PC-9 (cell line): ENCODE results near the gene BRPF3. TPM values are rescaled to one million over a fixed set of nuclear protein-coding genes. Genes with fewer than 3 reads are reported as not detected.

Experiments
- BruUV-seq: library from RNA; stranded (reverse); fragments of 400-500 nt; replicated peaks from 2 replicates; lab custom pipeline; 2021; lab: Mats Ljungman, UMichigan
- CTCF ChIA-PET: fragments of 300-600 bp; sonication (Branson Sonifier 250); formaldehyde crosslinking; loops from one replicate; lab custom pipeline; 2022; ENCODE audit warnings: antibody characterized with exemption; lab: Charles Lee
- POLR2A ChIA-PET: fragments of 300-600 bp; sonication (Branson Sonifier 250); formaldehyde crosslinking; loops from one replicate; lab custom pipeline; 2022; ENCODE audit warnings: antibody characterized with exemption; ENCODE audit not compliant: unreplicated experiment; lab: Charles Lee
- DNase-seq, 2 experiments: peaks; one replicate each; pipeline versions ENCODE4 v3.0.0 to v3.0.0-alpha.2; 2015 to 2022; ENCODE audit warnings: mixed read lengths in 1 of 2
- H2AFZ ChIP-seq: fragments of 200-600 bp; sonication (generic); 2 replicates; pipeline ENCODE4 v1.8.1; 2017; ENCODE audit warnings: antibody characterized with exemption
- H3F3A ChIP-seq: fragments of 200-600 bp; sonication (generic); 2 replicates; pipeline ENCODE4 v1.8.1; 2017; ENCODE audit warnings: antibody characterized with exemption, mild to moderate bottlenecking, low read depth; ENCODE audit not compliant: insufficient read depth
- H3K27ac ChIP-seq: fragments of 200-600 bp; sonication (generic); 2 replicates; pipeline ENCODE4 v1.6.1; 2016; ENCODE audit warnings: mixed run types
- H3K27me3 ChIP-seq: fragments of 200-600 bp; sonication (generic); 2 replicates; pipeline ENCODE4 v1.6.1; 2016; ENCODE audit warnings: low read depth, mixed run types; ENCODE audit not compliant: insufficient read depth
- H3K36me3 ChIP-seq: fragments of 200-600 bp; sonication (generic); 2 replicates; pipeline ENCODE4 v1.6.1; 2016; ENCODE audit warnings: low read depth, mixed run types
- H3K4me1 ChIP-seq: fragments of 200-600 bp; sonication (generic); replicated peaks from 2 replicates; pipeline ENCODE4 v1.6.1; 2016; ENCODE audit warnings: mixed run types; ENCODE audit not compliant: insufficient read depth
- H3K4me2 ChIP-seq: fragments of 200-600 bp; sonication (generic); 2 replicates; pipeline ENCODE4 v1.6.1; 2017; ENCODE audit warnings: mixed run types
- H3K4me3 ChIP-seq: fragments of 200-600 bp; sonication (generic); 2 replicates; pipeline ENCODE4 v1.6.1; 2016; ENCODE audit warnings: mixed run types
- H3K79me2 ChIP-seq: fragments of 200-600 bp; sonication (generic); 2 replicates; pipeline ENCODE4 v1.6.1; 2017; ENCODE audit warnings: low read depth, mixed run types
- H3K9me2 ChIP-seq: fragments of 200-600 bp; sonication (generic); 2 replicates; pipeline ENCODE4 v1.8.1; 2017; ENCODE audit warnings: mild to moderate bottlenecking; ENCODE audit not compliant: insufficient read depth
- H3K9me3 ChIP-seq: fragments of 200-600 bp; sonication (generic); 2 replicates; pipeline ENCODE4 v1.8.1; 2016; ENCODE audit warnings: low read depth; ENCODE audit not compliant: insufficient read depth
- H4K20me1 ChIP-seq: fragments of 200-600 bp; sonication (generic); 2 replicates; pipeline ENCODE4 v1.8.1; 2017; ENCODE audit not compliant: insufficient read depth
- EZH2 ChIP-seq: fragments of 200-600 bp; sonication (generic); IDR thresholded peaks from 2 replicates; pipeline ENCODE4 v1.8.0; 2017; ENCODE audit warnings: antibody characterized with exemption, low read depth
- intact Hi-C: fragments of 100-400 bp; cut with micrococcal nuclease; formaldehyde crosslinking; loops from one replicate; pipeline ENCODE4 v1.10.0; 2022; ENCODE audit not compliant: unreplicated experiment
- total RNA-seq: library from RNA; stranded (reverse); gene quantifications from 2 replicates; pipeline ENCODE4 v1.2.3, GENCODE V29; 2021
- TF ChIP-seq, protein P1 (sequence below): fragments of 200-600 bp; sonication (generic); conservative IDR thresholded peaks from 2 replicates; pipeline ENCODE4 v1.6.1; 2017; ENCODE audit warnings: mixed run types, antibody characterized with exemption, mild to moderate bottlenecking, moderate library complexity

The BRPF3 gene
- total RNA-seq, 1 experiment from 2014 or later = 32.3 TPM

DNA sequence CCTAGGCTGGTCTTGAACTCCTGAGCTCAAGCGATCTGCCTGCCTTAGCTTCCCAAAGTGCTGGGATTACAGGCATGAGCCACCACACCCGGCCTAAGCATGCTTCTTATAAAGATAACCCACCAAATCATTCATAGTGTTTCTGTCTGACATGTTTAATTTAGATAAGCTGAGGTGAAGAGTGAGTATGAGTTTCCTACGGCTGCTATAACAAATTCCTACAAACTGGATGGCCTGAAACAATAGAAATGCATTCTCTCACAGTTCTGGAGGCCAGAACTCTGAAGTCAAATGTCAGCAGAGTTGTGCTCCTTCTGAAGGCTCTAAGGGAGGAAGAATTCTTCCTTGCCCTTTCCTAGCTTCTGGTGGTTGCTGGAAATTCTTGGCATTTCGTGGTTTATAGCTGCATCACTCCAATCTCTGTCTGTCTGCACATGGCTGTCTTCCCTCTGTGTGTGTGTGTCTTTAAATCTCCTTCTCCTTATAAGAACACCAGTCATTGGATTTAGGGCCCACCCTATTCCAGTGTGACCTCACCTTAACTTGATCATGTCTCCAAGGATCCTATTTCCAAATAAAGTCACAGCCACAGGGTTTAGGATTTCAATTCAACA, 36.3 kb upstream of the BRPF3 start:
- no peaks in the 10 kb centered on the region for H3K79me2 ChIP-seq
- H3K27me3 ChIP-seq = no peaks in the 10 kb centered on the region
- H3K9me3 ChIP-seq = peaks cover 22% of the 10 kb centered on the region
- no TSS peak for BruUV-seq
- peaks cover 2% of the 10 kb centered on the region for H3K4me1 ChIP-seq
- H3K4me3 ChIP-seq = no peak overlapping the region
- DNase-seq = no peak
- peaks cover 6% of the 10 kb centered on the region for H3F3A ChIP-seq
- no peak for TF ChIP-seq EZH2
- TF ChIP-seq, protein P1, sequence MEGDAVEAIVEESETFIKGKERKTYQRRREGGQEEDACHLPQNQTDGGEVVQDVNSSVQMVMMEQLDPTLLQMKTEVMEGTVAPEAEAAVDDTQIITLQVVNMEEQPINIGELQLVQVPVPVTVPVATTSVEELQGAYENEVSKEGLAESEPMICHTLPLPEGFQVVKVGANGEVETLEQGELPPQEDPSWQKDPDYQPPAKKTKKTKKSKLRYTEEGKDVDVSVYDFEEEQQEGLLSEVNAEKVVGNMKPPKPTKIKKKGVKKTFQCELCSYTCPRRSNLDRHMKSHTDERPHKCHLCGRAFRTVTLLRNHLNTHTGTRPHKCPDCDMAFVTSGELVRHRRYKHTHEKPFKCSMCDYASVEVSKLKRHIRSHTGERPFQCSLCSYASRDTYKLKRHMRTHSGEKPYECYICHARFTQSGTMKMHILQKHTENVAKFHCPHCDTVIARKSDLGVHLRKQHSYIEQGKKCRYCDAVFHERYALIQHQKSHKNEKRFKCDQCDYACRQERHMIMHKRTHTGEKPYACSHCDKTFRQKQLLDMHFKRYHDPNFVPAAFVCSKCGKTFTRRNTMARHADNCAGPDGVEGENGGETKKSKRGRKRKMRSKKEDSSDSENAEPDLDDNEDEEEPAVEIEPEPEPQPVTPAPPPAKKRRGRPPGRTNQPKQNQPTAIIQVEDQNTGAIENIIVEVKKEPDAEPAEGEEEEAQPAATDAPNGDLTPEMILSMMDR = no peak
- no peak overlapping the region for H3K4me2 ChIP-seq
- no peaks in the 10 kb centered on the region; the same call in 1 of the 2 replicates for H3K9me2 ChIP-seq
- H2AFZ ChIP-seq = no peak overlapping the region
- H4K20me1 ChIP-seq = no peaks in the 10 kb centered on the region
- intact Hi-C loops = no loop called here
- no peaks in the 10 kb centered on the region for H3K36me3 ChIP-seq
- ChIA-PET CTCF (no interaction called here), POLR2A (no interaction called here)
- H3K27ac ChIP-seq = no peak overlapping the region

DNA sequence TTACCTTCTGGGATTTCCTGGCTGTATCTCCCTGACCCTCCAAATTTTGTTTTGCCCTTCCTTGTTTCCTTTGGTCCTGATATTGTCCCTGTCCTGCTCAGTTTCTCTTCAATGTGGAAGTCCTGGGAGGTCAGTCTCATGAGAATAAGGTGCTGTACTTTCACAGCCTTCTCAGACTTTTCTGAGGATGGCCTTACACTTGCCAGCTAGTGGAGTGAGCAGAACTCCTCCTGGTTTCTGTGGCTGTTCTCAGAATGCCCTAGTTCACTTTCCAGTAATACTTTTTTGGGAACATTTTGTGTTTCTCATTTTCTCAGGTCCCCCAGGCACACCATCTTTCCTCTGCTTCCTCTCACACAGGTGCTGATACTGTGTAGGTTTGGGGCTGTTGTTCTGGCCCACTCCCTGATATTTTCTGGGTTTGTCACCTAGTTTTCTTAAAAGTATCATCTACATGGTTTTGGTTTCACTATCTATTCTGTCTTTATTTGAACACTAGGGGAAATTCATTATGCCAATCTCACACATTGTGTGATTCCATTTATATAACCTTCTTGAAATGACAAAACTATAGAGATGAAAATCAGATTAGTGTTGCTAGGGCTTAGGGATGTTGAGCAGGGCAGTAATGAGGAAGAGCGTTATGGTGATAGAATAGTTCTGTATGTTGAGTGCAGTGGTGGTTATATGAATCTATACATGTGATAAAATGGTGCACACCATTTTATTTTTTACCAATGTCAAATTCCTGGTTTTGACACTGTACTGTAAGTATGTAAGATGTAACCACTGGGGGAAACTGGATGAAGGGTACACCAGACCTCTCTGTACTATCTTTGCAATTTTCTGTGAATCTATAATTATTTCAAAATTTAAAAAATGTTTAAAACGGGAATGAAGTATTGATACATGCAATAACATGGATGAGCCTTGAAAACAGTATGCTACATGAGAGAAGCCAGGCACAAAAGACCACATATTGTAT, 27.2 kb upstream of the BRPF3 start:
- DNase-seq = no peak
- no peaks in the 10 kb centered on the region for H3K79me2 ChIP-seq
- no peak overlapping the region for H3K4me3 ChIP-seq
- intact Hi-C loops = no loop called here
- ChIA-PET POLR2A (no interaction called here), CTCF (no interaction called here)
- no peak overlapping the region for H3K4me2 ChIP-seq
- H3K4me1 ChIP-seq = no peaks in the 10 kb centered on the region
- no peaks in the 10 kb centered on the region for H3K9me2 ChIP-seq
- H3K27ac ChIP-seq = no peak overlapping the region
- H3K36me3 ChIP-seq = no peaks in the 10 kb centered on the region
- TF ChIP-seq EZH2 = no peak
- TF ChIP-seq, protein P1 = no peak
- H4K20me1 ChIP-seq = no peaks in the 10 kb centered on the region
- H2AFZ ChIP-seq = no peak overlapping the region; the same call in 1 of the 2 replicates
- H3K9me3 ChIP-seq = no peaks in the 10 kb centered on the region
- BruUV-seq = no TSS peak
- H3K27me3 ChIP-seq = no peaks in the 10 kb centered on the region
- H3F3A ChIP-seq = no peaks in the 10 kb centered on the region; the same call in 1 of the 2 replicates

DNA sequence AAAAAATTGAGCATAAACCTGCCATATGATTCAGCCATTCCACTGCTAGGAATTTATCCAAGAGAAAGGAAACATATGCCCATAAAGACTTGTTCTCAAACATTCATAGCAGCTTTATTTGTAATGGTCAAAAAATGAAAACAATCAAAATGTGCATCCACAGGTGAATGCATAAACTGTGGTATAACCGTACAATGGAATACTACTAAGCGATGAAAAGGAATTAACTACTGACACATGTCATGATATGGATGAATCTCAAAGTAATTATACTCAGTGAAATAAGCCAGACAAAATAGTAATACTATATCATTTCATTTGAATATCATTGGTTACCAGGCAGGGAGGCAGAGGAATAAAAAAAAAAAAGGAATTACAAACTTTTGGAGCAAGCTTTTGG, 25.8 kb upstream of the BRPF3 start:
- H3K79me2 ChIP-seq = no peaks in the 10 kb centered on the region
- no peaks in the 10 kb centered on the region for H3K9me3 ChIP-seq
- H2AFZ ChIP-seq = no peak overlapping the region
- BruUV-seq = no TSS peak
- no peaks in the 10 kb centered on the region for H3K27me3 ChIP-seq
- no peak for DNase-seq
- intact Hi-C loops = no loop called here
- ChIA-PET POLR2A (interaction anchor here (0.6 kb wide), 1 partner anchor 167 kb away, joined by 12 read pairs; no protein-coding TSS in a partner anchor), CTCF (no interaction called here)
- H3K27ac ChIP-seq = no peak overlapping the region
- H3K4me3 ChIP-seq = no peak overlapping the region
- no peaks in the 10 kb centered on the region for H3K36me3 ChIP-seq
- TF ChIP-seq, protein P1 = no peak
- TF ChIP-seq EZH2 = no peak
- peaks cover 5% of the 10 kb centered on the region; the same call in 1 of the 2 replicates for H3K9me2 ChIP-seq
- no peaks in the 10 kb centered on the region for H4K20me1 ChIP-seq
- no peak overlapping the region for H3K4me2 ChIP-seq
- no peaks in the 10 kb centered on the region; the same call in 1 of the 2 replicates for H3F3A ChIP-seq
- no peaks in the 10 kb centered on the region for H3K4me1 ChIP-seq
